ENCODE data around the gene STPG4.
"Not testable (repeated sequence)": the region's sequence is repeated elsewhere in the genome, so short reads cannot be mapped to it uniquely, and the experiment has no call there.

Gene STPG4

DNA sequence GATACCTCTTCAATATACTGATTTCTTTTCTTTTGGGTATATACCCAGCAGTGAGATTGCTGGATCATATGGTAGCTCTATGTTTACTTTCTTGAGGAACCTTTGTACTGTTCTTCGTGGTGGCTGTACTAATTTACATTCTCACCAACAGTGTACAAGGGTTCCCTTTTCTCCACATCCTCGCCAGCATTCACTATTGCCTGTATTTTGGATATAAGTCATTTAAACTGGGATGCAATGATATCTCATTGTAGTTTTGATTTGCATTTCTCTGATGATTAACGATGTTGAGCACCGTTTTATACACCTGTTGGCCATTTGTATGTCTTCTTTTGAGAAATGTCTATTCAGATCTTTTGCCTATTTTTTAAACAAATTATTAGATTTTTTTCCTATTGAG, 30.4 kb downstream of the STPG4 start:
- DNase-seq: not testable (repeated sequence)

DNA sequence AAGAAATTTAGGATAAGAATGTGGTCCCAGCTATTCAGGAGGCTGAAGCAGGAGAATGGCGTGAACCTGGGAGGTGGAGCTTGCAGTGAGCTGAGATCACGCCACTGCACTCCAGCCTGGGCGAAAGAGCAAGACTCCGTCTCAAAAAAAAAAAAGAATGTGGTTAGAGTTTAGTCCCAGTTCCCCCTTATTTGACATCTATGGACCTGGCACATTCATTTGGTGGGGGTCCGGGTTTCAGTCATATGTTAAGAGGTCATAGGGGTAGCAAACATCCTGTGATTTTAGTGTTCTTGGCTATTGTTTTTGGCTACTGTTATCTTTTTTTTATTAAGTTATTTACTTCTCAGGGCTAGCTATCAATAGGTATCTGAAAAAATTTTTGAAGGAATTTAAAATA, 34.7 kb downstream of the STPG4 start:
- DNase-seq: not testable (repeated sequence)

DNA sequence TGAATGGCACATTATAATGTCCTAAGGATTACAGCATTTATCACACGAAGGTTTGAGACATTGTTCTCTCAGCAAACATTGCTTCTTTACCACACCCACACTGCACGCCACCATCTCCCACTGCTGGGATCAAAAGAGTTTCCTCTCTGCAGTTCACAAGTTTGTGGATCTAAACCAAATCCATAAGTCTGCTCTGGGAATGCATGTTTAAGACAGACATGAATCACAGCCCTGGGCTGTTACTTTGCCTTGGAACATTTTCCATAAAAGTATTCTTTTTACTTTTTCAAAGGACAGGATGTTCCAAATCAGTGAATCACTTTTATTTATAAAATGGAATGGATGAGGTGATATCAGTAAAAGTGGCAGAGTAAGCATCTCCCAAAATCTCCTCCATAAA, 36.1 kb downstream of the STPG4 start:
- DNase-seq: no peak

DNA sequence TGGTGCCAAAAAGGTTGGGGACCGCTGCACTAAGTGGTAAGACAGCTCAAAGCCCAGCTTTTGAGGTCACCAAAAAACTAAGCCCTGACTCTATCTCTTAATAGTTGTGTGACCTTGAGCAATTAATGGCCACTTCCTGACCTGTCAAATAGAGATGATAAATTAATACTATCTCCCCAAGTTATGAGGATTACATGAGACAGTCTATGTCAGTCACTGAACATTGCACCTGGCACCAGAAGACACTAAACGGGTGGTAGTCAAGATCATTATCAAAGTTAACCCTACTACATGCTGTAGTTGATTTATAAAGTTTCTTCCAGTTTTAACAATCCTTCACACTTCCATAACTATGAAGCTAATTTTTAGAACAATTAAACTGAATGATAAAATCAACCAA, 36.5 kb downstream of the STPG4 start:
- no peak for DNase-seq

DNA sequence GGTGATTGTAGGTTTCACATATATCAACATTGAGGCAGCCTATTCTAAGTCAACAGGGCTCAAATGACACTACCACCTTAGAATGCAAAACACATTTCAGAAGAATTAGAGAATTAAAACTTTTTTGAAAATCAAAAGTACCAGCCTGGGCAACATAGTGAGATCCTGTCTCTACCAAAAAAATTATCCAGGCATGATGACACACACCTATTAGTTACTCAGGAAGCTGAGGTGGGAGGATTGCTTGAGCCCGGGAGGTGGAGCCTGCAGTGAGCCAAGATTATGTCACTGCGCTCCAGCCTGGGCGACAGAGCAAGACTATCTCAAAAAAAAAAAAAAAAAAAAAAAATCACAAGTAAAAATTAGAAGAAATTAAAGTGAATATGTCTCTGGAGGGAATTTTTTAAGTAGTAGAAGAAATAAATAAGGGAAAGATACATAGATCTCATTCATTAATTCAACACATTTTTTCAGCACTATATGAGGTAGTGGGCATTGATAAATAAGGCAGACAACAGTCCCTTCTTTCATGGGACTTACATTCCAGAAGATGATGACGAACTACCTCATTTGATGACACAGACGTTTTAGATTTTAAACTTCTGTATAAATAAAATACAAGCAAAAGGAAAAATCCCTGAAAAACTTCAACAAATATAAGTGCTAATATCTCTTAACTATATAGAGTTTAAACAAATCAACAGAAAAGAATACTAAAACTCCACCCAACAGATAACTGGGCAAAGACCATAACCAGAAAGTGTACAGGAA, 42.3 kb downstream of the STPG4 start:
- no peak for DNase-seq

DNA sequence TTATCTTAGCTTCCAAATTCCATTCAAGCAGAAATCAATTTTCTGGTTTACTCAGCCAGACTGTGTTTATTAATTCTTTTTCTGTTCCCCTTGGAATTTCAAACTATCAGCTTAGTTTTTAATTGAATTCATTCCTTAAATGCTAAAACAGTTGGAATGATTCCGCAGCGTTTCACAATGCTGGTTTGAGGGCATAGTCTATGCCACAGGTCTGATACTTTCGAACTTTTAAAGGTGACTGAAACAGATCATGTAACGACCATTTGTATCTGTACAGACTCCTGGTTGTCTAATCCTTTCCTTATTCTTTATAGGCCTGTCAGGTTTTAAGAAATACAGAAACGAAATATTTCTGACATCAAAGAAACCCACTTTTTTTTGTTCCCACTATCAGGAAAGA, 45.4 kb downstream of the STPG4 start:
- no peak for DNase-seq

DNA sequence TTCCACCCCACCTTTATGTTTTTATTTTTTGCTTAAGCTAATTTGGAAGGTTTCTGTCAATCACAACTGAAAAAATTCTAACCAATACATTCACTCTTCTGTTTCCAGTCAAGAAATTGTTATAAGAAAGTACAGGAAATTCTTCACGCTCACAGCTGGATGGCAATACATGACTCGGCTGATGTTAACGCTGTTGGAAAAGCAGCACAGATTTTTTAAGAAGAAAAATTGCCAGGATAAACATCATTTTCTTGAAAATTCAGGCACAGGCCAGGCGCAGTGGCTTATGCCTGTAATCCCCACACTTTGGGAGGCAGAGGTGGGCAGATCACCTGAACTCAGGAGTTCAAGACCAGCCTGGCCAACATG, 46.1 kb downstream of the STPG4 start:
- DNase-seq: no peak

DNA sequence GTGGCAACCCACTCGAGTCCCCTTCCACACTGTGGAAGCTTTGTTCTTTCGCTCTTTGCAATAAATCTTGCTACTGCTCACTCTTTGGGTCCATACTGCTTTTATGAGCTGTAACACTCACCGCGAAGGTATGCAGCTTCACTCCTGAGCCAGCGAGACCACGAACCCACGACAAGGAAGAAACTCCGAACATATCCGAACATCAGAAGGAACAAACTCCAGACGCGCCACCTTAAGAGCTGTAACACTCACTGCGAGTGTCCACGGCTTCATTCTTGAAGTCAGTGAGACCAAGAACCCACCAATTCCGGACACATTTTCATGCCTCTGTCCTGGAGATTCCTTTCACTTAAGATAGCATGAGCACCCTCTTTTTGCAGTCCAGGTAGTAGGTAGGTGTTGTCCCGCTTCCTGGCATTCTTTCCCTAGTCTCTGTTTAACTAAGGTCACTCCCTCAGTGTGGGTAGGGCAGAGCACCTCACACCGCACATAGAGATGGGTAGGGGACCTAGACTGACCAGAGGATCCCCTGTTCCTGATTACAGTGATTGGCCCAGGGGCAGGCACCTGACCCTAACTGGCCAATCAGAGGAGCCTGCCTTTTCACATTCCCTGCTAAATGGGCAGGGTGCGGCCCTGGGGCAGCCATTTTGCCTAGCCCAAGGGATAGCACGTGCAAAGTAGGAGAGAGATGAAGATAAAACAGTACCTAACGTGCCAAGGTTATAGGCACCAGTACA, 46.7 kb downstream of the STPG4 start:
- not testable (repeated sequence) for DNase-seq

DNA sequence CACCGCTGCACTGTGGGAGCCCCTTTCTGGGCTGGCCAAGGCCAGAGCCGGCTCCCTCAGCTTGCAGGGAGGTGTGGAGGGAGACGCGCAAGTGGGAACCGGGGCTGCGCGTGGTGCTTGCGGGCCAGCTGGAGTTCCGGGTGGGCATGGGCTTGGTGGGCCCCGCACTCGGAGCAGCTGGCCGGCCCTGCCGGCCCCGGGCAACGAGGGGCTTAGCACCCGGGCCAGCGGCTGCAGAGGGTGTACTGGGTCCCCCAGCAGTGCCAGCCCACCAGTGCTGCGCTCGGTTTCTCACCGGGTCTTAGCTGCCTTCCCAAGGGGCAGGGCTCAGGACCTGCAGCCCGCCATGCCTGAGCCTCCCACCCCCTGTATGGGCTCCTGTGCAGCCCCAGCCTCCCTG, 47.9 kb downstream of the STPG4 start:
- DNase-seq: not testable (repeated sequence)

DNA sequence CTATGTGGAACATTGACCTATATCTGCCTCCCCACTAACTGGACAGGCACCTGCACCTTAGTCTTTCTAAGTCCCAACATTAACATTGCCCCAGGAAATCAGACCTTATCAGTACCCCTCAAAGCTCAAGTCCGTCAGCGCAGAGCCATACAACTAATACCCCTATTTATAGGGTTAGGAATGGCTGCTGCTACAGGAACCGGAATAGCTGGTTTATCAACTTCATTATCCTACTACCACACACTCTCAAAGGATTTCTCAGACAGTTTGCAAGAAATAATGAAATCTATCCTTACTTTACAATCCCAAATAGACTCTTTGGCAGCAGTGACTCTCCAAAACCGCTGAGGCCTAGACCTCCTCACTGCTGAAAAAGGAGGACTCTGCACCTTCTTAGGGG, 48.9 kb downstream of the STPG4 start:
- not testable (repeated sequence) for DNase-seq

DNA sequence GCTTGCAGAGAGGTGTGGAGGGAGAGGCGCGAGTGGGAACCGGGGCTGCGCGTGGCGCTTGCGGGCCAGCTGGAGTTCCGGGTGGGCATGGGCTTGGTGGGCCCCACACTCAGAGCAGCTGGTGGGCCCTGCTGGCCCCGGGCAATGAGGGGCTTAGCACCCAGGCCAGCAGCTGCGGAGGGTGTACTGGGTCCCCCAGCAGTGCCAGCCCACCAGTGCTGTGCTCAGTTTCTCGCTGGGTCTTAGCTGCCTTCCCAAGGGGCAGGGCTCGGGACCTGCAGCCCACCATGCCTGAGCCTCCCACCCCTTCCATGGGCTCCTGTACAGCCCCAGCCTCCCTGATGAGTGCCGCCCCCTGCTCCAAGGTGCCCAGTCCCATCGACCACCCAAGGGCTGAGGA, 55.4 kb downstream of the STPG4 start:
- DNase-seq: not testable (repeated sequence)

DNA sequence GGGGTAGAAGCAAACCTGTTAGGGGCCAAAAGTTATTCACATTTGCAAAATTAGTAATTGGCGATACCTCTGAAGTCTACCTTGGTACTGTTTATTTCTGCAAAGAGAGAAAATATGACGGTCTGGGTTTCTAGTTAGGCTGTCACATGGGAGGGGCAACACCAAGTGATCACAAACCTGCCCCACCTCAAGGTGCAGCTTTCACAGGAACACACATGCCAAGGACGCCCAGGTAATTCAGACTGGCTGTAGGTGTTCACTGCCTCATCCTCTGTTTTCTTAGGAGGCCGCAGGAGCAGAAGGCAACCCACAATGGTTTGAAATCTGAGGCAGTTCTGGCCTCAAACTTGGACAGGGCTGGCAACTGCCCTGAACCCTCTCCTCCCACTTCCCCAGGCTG, 56.2 kb downstream of the STPG4 start:
- no peak for DNase-seq

DNA sequence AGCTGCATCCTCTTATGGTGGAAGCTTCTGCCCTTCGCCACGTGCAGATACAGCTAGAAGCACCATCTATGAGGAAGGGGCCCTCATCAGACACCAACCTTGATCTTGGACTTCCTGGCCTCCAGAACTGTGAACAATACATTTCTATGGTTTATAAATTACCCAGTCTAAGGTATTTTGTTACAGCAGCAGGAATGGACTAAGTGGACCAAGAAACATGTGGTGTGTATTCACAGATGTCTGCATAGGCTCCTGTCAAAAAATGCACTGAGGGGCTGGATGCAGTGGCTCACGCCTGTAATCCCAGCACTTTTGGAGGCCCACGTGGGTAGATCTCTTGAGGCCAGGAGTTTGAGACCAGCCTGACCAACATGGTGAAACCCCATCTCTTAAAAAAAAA, 57.5 kb downstream of the STPG4 start:
- no peak for DNase-seq

DNA sequence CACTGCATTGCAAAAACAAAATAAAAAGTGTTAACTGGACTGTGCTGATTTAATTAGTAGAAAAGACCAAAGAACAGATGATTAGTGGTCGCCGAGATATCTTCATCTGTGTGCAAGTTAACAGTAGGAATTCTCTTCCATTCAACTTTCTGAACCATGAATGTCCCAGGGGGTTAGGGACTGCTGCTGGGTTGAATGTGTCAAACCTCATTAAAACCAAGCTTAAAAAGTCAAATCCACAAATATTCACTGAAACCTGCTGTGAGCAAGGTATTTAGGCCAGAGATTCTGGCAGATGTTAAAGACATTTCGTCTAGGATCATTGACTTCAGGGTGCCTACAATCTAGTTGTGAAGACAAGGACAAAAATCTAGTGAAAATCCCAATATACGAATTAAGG, 58.7 kb downstream of the STPG4 start:
- DNase-seq: no peak

DNA sequence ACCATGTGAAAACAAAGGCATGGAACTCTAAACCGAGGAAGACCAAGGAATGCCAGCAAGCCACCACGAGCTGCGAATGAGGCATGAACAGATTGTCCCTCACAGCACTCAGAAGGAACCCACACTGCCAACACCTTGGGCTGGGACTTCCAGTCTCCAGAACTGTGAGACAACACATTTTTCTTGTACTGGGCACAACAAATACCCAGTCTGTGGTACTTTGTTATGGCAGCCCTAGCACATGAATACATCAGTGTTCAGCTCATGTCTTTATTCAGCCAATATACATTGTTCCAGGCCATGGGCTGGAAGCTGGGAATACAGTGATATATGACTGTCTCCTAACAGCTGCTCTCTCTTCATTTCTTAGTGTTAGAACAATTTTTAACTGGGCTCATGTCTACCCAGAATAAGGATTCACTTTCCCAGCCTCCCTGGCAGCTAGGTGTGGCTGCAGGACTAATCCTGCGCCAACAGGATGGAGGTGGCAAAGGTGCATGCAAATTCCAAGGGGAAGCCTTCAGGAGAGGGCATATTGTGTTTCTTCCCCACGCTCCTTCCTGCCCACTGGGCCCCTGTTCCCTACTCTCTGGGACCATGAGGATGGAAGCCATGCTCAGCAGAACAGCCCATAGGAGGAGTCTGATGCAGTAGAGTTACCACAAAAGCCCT, 59.6 kb downstream of the STPG4 start:
- no peak for DNase-seq

DNA sequence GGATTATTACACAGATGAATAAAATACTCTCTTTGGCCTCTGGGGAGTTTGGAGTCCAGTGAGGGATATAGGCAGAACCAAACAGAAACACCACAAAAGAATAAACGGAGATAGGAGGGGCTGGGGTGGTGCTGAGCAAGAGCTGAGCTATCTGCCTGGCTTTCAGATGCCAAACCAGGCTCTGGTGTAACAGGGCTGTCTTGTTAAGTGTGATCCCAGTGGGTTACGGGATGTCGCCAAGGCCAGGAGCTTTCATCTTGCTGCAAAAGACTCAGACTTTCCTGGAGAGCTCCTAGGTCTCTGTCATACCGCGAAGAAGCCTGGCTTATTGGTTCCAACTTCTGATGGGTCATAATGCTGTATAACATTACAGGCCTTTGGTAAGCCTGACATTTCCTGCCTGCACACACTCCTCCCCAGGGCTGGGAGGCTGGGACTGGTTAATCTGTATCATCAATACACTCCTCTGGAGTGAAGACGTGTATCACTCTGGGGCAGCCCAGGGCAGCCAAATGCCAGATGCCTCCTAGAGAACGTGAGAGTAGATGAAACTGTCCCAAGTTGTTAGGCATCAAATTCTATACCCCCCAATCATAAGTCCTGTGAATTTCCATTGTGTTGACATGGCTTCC, 60.5 kb downstream of the STPG4 start:
- DNase-seq: no peak

DNA sequence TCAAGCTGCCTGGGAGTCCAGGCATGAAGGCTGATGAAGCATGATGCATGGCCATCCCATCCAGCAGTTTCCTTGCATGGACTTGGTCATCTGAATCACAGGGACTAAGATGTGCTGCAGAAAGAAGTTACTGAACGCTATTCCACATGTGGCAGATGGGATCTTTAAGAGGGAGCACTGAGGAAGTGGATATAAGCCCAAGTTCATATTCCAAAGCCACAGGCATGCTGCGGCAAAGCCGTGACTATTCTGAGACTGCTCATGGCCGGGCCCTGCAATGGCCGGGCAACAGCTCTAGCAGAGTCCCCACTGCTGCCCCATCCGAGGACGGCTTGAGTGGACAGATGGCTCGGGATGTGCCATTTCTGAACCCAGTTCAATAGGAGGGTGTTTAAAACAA, 61.5 kb downstream of the STPG4 start:
- no peak for DNase-seq

DNA sequence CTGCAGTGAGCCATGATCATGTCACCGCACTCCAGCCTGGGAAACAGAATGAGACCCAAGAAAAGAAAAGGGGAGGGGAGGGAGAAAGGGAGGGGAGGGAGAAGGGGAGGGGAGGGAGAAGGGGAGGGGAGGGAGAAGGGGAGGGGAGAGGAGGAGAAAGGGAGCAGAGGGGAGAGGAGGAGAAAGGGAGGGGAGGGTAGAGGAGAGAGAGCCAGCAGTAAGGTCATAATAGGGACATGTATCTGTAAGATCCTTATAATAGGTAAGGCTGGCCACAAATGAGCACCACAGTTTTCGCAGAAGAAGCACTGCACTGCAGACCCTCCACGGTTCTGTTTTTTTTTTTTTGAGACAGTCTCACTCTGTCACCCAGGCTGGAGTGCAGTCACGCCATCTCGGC, 62.6 kb downstream of the STPG4 start:
- no peak for DNase-seq

DNA sequence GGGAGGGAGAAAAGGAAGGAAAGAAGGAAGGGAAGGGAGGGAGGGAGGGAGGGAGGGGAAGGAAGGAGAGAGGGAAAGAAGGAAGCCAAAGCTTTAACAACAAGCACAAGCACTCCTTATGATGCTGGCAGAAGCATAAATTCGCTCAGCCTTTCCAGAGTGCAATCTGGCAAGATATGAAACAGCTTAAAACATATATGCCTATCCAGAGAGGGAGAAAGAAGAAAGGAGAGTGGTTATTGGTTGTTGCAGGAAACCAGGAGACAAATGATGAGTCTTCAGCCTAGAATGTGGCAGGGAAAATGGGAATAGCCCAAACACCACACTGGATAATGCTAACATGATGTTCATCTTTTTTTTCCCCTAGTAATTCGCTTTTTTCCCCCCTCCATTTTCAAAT, 64.0 kb downstream of the STPG4 start:
- DNase-seq: no peak

DNA sequence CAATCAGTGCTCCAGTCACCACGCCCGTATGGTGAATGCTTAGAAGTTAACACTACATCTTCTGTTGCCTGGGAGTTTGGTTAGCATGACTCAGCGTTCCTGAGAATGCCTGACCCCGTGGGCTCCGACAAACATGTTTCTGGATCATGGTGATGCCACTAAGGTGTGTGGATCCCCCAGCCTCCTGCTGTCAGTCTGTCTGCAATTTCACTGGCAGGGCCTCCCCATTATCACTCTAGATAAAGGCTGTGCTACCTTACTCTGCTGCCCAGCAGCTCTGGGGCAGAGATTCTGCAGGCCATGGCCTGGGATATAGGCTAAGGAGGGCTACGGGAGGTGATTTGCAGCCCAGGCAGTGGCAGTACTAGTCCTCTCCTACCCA, 66.0 kb downstream of the STPG4 start:
- DNase-seq: no peak

DNA sequence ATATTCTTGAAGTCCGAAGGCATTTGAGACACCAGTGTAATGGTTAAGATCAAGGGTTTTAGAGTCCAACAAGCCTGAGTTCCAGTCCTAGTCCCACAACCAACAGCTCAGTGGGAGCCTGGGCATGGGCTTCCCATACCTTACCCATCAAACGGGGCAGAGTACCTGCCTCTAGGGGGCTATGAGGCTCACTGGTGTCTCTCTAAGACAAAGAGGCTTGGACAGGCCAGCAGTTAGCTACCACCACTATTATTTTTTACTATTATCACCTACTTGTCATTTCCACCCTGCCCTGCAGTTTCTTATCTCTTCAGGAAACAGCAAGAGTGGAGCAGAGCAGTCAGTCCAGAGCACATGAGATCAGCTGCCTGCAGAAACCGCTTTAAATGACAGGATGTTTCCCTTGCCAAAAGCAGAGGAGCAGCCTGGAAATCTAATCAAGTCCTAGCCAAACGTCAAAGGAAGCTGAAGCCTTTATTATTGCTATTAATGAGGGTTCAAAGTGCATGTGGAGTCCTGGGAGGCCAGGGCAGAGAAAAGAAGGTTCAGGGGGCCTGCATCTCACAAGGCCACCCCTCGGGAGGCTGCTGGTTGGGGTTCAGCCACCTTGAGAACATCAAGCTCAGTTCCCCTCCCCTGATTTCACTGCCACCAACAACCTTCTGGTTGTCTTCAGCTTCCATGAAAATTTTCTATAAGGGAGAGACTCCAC, 66.6 kb downstream of the STPG4 start:
- DNase-seq: no peak

DNA sequence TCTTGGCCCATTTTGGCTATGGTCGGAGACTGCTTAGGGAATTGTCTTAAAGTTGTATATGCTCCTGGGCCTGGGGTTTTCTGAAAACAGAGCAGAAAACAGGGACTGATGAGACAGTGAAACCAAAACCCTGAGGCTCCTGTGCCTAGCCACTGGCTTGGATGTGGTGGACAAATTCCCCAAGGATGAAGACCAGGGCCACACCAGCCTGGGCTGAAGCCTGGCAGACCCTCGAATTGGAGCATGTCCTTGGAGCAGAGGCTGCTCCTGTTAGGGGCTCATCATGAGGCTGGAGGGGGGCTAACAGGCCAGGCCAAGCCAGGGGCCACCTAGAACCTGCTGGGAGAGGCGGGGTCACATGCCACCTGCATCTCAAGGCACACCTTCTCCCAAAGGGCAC, 68.1 kb downstream of the STPG4 start:
- DNase-seq: no peak

DNA sequence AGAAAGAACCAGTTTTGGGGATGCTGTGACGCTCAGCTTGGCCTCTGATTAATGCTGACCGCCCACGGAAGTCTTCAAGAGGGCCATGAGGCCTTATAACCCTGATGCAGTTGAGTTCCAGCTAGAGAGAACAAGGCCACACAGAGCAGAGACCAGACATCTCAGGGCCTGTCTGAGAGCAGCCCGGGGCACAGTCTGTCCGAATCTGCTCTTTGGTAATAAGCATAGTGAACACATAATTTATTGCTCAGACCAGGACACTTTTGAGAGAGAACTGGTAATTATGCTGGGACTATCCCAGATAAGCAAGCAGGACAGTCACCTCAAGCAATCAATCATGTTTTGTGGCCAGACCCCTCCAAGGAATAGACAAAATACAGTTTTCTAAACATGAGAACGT, 68.5 kb downstream of the STPG4 start:
- DNase-seq: no peak

Data from activated CD4-positive, alpha-beta T cell treated with anti-CD3 and anti-CD28 coated beads, Interleukin-2, amount 50 U/mL, for 48 hours (primary cell).